Effector memory CD4-positive, alpha-beta T cell (primary cell): Measurements from ENCODE around the gene PRUNE1.

ENCODE experiments used
- DNase-seq, 3 donors: peaks; one replicate each; pipeline ENCODE4 v3.0.0-alpha.2; 2020
- H3K27ac ChIP-seq: 2 replicates; pipeline ENCODE4 v1.7.0; 2013; ENCODE audit warnings: mild to moderate bottlenecking, low read length, moderate library complexity; ENCODE audit not compliant: insufficient read depth, poor library complexity, severe bottlenecking
- H3K27me3 ChIP-seq: replicated peaks from 2 replicates; pipeline ENCODE4 v1.7.0; 2013; ENCODE audit warnings: mild to moderate bottlenecking, low read length; ENCODE audit not compliant: insufficient read depth, control insufficient read depth, poor library complexity, severe bottlenecking
- H3K36me3 ChIP-seq: 2 replicates; pipeline ENCODE4 v1.7.0; 2013; ENCODE audit warnings: mild to moderate bottlenecking, low read length, moderate library complexity; ENCODE audit not compliant: control insufficient read depth, insufficient read depth
- H3K4me1 ChIP-seq: 2 replicates; pipeline ENCODE4 v1.7.0; 2013; ENCODE audit warnings: low read length, mild to moderate bottlenecking; ENCODE audit not compliant: control insufficient read depth, insufficient read depth, poor library complexity, severe bottlenecking
- H3K4me3 ChIP-seq: 2 replicates; pipeline ENCODE4 v1.7.0; 2013; ENCODE audit warnings: low read length, low read depth, mild to moderate bottlenecking; ENCODE audit not compliant: insufficient read depth, poor library complexity, severe bottlenecking
- H3K9me3 ChIP-seq: 2 replicates; pipeline ENCODE4 v1.7.0; 2013; ENCODE audit warnings: mild to moderate bottlenecking, low read length, moderate library complexity; ENCODE audit not compliant: control insufficient read depth

Gene PRUNE1

DNA sequence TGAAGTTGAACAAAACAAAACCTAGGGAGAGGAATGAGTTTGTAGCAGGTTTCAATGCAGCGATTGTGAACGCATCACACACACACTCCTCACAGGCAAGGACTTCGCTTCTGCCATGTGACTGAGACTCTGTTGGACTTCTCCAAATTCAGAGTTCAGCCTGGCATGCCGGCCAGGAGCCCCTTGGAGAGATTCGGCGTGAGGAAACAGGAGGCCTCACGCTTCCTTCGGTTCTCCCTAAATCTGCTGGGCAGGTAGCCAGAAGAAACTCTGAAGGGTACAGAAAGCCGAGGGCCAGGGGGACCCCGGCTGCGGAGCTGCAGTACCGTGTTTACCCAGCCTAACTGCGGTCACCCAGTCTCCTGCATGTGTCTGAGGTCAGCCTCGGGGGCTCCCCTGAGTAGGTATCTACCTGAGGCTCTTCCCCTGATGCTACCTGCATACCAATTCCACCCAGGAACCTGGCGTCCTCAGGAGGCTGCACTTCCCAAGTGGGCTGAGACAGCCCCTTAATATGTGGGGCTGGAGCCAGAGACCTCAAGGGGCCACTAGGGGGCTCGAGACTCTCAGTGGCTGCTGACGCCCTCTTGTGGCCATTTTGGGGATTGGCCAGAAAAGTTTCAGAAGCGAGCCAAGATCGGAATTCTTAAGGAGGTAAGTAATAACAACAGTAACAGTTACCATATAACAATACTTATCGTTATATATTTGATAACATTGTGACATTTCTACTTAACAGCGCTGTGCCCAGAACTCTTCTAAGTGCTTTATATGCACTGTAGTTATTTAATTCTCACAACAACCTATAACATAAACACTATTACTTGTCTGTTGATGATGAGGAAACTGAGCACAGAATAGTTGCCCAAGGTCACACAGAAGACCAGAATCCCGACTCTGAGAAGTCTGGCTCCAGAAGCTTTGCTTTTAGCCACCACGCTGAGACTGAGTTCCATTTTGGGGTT, 28.9 kb upstream of the PRUNE1 start:
- Histone ChIP-seq H3K27me3 (no peaks in the 10 kb centered on the region), H3K36me3 (no peaks in the 10 kb centered on the region), H3K27ac (no peak overlapping the region), H3K9me3 (no peaks in the 10 kb centered on the region), H3K4me3 (no peak overlapping the region), H3K4me1 (peaks cover 27% of the 10 kb centered on the region)
- DNase-seq = peak; percentile 74 to 83 (median 74)

- no peaks in the 10 kb centered on the region for H3K27me3 ChIP-seq
- no peak overlapping the region for H3K4me3 ChIP-seq
- no peaks in the 10 kb centered on the region for H3K36me3 ChIP-seq
- no peaks in the 10 kb centered on the region for H3K9me3 ChIP-seq
- H3K4me1 ChIP-seq = peaks cover 18% of the 10 kb centered on the region
- no peak for DNase-seq
- H3K27ac ChIP-seq = no peak overlapping the region
Measured at GRCh38 chr1:150981177-150981804, 27.0 kb upstream of the PRUNE1 start.

DNA sequence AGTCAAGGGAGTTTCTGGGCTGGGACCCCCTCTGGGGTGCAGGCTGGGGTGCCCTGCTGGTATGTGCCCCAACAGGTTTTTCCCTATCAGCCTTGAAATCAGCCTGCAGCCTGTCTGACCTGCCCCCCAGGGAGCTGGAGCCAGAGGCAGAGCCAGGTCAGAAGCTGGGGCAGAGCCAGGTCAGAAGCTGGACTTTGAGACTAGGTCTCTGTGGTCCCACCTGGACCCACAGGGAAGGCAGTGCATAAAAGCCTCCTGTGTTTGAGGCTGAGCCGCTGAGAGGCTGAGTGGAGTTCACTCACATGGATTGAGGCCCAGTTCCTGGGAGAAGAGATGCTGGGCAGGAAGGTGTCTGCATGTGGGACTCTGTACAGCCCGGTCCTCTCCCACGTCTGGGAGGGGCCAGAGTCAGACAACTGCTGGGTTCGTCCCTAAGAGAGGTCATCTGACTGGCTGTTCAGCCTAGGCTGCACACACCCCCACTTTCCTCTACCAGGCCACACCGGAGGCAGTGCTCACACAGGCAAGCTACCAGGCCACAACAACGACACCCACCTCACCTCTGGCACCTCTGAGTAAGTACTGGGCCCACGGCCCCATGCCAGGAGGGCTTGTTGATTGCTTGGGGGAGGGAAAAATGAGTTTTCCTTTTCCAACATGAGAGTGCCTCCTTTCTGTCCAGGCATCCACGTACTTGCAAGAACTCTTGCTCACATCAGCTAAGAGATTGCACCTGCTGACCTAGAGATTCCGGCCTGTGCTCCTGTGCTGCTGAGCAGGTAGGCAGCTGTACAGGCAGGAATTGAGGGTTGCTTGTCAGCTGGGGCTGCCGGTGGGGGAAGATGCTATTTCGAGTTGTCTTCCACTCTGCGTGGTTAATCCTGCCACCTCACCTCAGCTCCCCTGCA, 26.2 kb upstream of the PRUNE1 start, which contains the start of gene ANXA9:
Gene ANXA9 (plus strand): TSS at position 488 of the 908 bp plus-strand sequence. CDS start 814 bp downstream, outside the sequence.
- no peaks in the 10 kb centered on the region for H3K9me3 ChIP-seq
- no peaks in the 10 kb centered on the region for H3K36me3 ChIP-seq
- no peak within 1 kb of the TSS for H3K4me3 ChIP-seq
- DNase-seq = no peak
- no peak within 1 kb of the TSS for H3K27ac ChIP-seq
- no peaks in the 10 kb centered on the region for H3K27me3 ChIP-seq
- peaks cover 12% of the 10 kb centered on the region for H3K4me1 ChIP-seq

- Histone ChIP-seq H3K27ac (no peak overlapping the region), H3K9me3 (no peaks in the 10 kb centered on the region), H3K27me3 (no peaks in the 10 kb centered on the region), H3K4me1 (no peaks in the 10 kb centered on the region), H3K4me3 (no peak overlapping the region), H3K36me3 (no peaks in the 10 kb centered on the region)
- DNase-seq = no peak
Measured at GRCh38 chr1:150985179-150985825, 22.9 kb upstream of the PRUNE1 start.

DNA sequence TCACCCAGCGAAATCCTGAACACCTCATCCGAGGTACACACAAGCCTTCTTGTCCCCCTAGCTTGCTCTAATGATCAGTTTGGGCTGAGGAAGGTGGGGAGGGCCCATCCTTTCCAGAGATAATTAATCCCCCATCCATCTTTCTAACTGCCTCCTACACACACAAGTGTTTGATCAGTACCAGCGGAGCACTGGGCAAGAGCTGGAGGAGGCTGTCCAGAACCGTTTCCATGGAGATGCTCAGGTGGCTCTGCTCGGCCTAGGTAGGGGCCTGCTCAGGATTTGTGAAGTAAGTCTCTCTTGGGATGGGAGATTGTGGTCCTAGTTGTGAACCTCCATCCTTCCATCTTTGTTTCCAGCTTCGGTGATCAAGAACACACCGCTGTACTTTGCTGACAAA, 20.3 kb upstream of the PRUNE1 start:
- no peaks in the 10 kb centered on the region for H3K4me1 ChIP-seq
- H3K4me3 ChIP-seq = no peak overlapping the region
- no peaks in the 10 kb centered on the region for H3K36me3 ChIP-seq
- H3K27ac ChIP-seq = no peak overlapping the region
- H3K27me3 ChIP-seq = no peaks in the 10 kb centered on the region
- no peak for DNase-seq
- H3K9me3 ChIP-seq = no peaks in the 10 kb centered on the region

DNA sequence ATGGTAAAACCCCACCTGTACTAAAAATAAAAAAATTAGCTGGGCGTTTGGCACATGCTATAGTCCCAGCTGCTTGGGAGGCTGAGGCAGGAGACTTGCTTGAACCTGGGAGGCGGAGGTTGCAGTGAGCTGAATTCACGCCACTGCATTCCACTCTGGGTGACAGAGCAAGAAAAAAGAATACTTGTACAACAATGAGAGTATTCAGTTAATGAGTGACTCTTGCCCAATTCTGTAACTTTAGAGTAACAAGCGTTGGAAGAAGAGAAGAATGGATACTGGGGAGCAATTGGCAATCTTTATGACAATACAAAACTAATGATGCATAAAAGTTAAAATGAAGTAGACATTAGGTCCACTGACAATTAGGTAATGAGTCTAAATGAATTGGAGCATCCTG, 15.6 kb upstream of the PRUNE1 start:
- Histone ChIP-seq H3K27me3 (no peaks in the 10 kb centered on the region), H3K9me3 (no peaks in the 10 kb centered on the region), H3K4me3 (no peak overlapping the region), H3K4me1 (no peaks in the 10 kb centered on the region), H3K36me3 (peaks cover 13% of the 10 kb centered on the region), H3K27ac (no peak overlapping the region)
- DNase-seq = no peak

DNA sequence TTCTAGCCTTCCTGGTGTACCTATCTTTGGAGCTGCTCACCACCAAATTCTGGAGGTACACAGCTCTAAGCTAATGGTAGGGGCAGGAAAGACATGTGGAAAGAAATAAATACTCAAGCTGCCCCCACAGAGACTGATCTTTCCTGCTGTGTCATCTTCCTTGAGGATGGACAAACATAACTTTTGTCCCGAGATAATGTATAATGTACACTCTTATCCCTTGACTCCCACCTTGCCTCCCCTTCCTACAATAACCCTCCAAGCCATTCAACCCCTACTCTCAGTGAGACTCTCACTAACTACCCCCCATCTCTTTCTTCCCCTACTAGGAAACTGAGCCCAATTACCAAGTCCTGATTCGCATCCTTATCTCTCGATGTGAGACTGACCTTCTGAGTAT, 14.0 kb upstream of the PRUNE1 start:
- Histone ChIP-seq H3K4me3 (no peak overlapping the region), H3K27me3 (no peaks in the 10 kb centered on the region), H3K9me3 (no peaks in the 10 kb centered on the region), H3K27ac (no peak overlapping the region), H3K4me1 (no peaks in the 10 kb centered on the region), H3K36me3 (peaks cover 28% of the 10 kb centered on the region)
- DNase-seq = no peak

- Histone ChIP-seq H3K27me3 (no peaks in the 10 kb centered on the region), H3K9me3 (no peaks in the 10 kb centered on the region), H3K4me1 (no peaks in the 10 kb centered on the region), H3K36me3 (peaks cover 33% of the 10 kb centered on the region), H3K27ac (no peak overlapping the region), H3K4me3 (no peak overlapping the region)
- DNase-seq = no peak
Measured at GRCh38 chr1:150995460-150995859, 12.8 kb upstream of the PRUNE1 start.

GRCh38 chr1:150995896-150996295, 12.4 kb upstream of the PRUNE1 start:
- Histone ChIP-seq H3K4me1 (no peaks in the 10 kb centered on the region), H3K9me3 (no peaks in the 10 kb centered on the region), H3K27ac (no peak overlapping the region), H3K36me3 (peaks cover 37% of the 10 kb centered on the region), H3K27me3 (no peaks in the 10 kb centered on the region), H3K4me3 (no peak overlapping the region)
- DNase-seq = peak in 1 of 3 donors; percentile 18
